ENCODE results near the gene UFM1.

Gene UFM1

DNA sequence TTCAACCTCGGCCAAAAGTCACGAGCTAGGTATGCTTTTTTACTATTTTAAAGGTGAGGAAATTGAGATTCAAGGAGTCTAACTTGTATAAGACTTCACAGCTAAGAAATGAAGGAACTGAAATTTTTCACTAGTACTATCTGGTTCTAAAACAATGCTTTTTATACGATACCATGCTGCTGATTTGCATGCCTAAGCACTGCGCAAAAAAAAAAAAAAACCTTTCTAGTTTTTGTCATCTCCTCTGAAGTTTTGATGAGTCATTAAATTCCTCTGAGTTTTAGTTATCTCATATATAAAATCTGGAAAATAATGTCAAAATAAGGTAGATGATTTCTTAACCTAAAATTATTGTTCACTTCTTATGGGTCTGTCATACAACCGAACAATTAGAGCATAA is 28.0 kb upstream of the UFM1 start:
- FAIRE-seq (no peak), DNase-seq (ENCODE audit: insufficient read length, low spot score) (no peak)
- TF ChIP-seq, protein P1, sequence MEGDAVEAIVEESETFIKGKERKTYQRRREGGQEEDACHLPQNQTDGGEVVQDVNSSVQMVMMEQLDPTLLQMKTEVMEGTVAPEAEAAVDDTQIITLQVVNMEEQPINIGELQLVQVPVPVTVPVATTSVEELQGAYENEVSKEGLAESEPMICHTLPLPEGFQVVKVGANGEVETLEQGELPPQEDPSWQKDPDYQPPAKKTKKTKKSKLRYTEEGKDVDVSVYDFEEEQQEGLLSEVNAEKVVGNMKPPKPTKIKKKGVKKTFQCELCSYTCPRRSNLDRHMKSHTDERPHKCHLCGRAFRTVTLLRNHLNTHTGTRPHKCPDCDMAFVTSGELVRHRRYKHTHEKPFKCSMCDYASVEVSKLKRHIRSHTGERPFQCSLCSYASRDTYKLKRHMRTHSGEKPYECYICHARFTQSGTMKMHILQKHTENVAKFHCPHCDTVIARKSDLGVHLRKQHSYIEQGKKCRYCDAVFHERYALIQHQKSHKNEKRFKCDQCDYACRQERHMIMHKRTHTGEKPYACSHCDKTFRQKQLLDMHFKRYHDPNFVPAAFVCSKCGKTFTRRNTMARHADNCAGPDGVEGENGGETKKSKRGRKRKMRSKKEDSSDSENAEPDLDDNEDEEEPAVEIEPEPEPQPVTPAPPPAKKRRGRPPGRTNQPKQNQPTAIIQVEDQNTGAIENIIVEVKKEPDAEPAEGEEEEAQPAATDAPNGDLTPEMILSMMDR (IDR thresholded peaks at IDR 0.05; ENCODE audit: insufficient read depth, missing control alignments) = no peak

DNA sequence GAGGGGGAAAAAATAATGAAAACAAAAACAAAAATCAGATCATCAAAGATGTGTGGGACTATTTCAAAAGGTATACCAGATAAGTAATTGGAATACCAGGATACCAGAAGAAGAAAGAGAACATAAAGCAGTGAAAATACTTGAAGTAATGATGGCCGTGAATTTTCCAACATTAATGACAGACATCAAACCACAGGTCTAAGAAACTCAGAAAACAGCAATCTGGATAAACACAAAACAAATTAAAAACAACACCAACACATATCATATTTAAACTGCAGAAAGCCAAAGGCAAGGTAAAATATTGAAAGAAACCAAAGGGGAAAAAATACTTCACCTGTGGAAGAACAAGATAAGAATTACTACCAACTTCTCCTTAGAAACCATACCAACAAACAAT is 24.2 kb upstream of the UFM1 start:
- FAIRE-seq (no peak), DNase-seq (ENCODE audit: insufficient read length, low spot score) (no peak)
- TF ChIP-seq, protein P1 (IDR thresholded peaks at IDR 0.05; ENCODE audit: insufficient read depth, missing control alignments) = no peak

DNA sequence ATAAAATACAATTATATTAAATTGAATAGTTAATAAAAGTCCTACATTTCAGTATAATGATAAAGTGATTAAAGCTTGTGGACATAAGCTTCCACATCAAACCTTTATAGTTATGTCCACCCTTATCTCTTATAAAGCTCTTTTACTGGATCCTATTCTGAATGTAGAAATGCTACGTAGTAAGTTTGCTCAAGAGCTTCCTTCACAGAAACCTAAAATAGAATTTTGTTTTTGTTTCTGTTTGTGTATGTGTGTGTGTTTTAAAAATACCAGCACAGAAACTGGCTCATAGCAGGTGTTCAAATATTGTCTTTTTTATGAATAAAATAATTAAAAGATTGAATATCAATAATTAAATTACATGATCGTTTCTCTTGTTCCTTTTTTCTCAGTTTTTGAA is 21.0 kb upstream of the UFM1 start:
- TF ChIP-seq, protein P1 (IDR thresholded peaks at IDR 0.05; ENCODE audit: insufficient read depth, missing control alignments) = no peak
- FAIRE-seq = no peak
- DNase-seq (ENCODE audit: insufficient read length, low spot score) = no peak

DNA sequence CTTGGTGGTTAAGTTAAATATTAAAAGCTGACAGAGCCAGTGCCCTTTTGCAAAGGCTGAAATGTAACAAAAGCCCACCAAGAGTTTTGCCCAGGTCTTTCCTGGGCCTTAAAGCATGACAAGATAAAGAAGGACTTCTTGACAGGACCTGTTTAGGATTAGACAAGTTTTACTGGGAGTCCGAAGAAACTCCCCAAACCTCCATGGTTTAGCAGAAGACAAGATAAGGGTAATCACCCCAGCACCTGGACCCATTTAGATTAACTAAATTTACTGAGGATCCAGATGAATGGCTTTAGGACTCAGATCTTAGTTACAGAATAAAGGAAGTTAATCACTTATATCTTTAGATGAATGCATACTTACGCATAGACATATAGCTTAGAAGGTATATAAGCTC is 14.8 kb upstream of the UFM1 start:
- TF ChIP-seq, protein P1 (IDR thresholded peaks at IDR 0.05; ENCODE audit: insufficient read depth, missing control alignments) = no peak
- FAIRE-seq = no peak
- no peak for DNase-seq (ENCODE audit: insufficient read length, low spot score)

DNA sequence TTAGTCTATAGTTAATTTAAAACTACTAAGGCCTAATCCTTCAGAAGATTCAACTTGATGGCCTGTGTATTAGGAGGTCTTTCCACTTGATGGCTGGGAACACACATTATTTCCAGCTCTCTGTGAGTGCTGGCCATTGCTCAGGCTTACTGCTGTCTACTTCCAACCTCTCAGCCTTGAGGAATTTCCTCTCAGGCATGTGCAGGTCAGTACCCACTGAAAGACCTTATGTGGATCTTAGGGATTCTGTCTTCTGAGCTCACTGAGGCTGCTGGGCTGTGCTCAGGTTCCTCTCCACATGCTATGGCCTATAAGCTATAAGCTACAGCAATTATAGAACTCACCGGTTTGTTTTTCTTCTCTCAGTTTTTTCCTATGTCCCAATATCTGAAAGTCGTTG is 11.6 kb upstream of the UFM1 start:
- DNase-seq (ENCODE audit: insufficient read length, low spot score) (no peak), FAIRE-seq (no peak)
- TF ChIP-seq, protein P1 (IDR thresholded peaks at IDR 0.05; ENCODE audit: insufficient read depth, missing control alignments) = no peak

DNA sequence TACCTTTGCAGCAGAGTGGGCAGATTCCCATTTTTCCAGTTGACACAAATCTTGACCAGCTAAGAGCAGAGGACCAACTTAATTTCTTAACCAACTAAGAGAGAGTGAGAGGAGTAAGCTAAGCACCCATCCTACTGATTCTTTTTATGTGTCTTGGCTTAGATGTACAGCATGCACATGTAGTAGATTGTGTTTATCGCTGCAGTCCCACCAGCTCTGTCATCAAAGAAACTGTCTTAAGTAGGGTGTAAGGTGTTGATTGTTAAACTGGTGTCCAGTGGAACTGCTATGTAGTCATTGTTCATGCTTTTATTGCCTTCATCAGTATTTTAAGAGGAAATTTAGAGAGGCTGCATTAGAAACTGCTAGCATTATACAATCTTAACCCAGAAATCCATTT is 9.0 kb upstream of the UFM1 start:
- TF ChIP-seq, protein P1 (IDR thresholded peaks at IDR 0.05; ENCODE audit: insufficient read depth, missing control alignments) = no peak
- DNase-seq (ENCODE audit: insufficient read length, low spot score) (no peak), FAIRE-seq (no peak)

DNA sequence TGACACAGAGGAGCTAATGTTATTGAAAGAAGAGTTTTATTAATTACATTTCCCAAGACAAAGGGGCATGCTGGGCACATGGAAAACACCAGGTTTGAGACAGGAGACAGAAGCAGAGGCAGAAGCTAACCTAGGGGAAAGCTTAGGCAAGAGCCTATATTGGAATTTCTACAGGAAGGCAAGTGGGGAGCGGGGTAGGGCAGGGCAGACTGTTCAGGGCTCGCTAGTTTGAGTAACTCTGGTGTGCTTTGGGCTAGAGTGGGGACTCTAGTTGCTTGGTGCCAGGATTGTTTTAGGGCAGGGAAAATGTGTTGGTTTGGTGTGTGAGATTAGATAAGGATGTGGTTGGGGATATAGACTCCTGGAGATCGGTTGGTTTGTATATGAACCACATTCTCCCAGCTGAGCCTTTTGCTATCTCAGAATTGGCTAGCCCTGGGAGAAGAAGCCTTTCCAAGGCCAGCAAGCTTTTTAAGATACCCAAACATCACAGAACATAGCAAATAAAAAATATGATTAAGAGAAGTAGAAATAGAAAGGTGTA is 8.4 kb upstream of the UFM1 start:
- FAIRE-seq (no peak), DNase-seq (ENCODE audit: insufficient read length, low spot score) (no peak)
- TF ChIP-seq, protein P1 (IDR thresholded peaks at IDR 0.05; ENCODE audit: insufficient read depth, missing control alignments) = no peak
